Amygdala (tissue), 56 donors: ENCODE results near the gene AUTS2.
"Not testable (repeated sequence)": the region's sequence is repeated elsewhere in the genome, so short reads cannot be mapped to it uniquely, and the experiment has no call there.

Experiments
- DNase-seq, 56 donors: peaks; one replicate each; lab custom pipeline; 2025; lab: John Stamatoyannopoulos, UW

The AUTS2 gene

DNA sequence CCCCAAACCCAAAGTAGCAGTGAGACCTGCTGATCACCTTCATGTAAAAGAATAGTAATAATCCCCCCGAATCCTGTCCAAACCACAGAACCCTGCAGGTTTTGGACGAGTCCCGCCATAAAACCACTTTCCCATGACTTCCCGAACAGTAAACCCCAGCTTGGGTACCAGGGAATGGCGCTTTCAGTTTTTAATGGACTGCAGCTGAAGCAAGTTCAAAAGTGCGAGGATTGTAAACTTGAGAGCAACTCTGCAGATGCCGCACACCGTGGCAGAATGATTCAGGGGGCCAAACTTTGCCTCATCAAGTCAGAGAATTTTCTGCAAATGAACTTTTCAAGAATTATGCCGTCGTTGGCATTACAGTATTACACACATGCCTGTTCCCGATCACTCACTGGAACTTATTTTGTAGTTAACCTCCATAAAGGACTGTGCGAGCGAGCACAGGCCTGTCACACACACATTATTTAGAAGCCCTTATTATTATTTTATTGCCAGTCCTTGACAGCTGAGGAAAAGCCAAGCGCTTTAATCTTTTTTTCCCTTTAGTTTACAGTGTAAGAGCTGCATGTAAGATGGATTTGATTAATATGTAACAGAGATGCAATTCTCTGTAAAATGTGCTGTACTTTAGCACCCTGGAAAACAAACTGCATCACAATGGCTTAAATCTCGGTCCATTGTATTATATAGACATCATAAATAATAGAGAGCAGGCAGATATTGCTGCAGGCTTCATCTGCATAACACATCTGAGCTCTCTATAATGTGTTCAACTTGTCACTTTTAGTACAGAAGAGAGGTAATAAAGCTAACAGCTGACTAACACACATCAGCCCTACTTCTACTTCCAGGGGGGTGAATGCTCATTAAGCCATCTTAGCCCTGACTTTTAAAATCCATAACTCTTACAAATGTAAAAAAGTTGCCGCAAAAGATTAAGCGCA, 1040.2 kb downstream of the AUTS2 start:
- no peak for DNase-seq

- DNase-seq, result no peak
Measured at GRCh38 chr7:70640266-70640833, 1042.1 kb downstream of the AUTS2 start.

DNA sequence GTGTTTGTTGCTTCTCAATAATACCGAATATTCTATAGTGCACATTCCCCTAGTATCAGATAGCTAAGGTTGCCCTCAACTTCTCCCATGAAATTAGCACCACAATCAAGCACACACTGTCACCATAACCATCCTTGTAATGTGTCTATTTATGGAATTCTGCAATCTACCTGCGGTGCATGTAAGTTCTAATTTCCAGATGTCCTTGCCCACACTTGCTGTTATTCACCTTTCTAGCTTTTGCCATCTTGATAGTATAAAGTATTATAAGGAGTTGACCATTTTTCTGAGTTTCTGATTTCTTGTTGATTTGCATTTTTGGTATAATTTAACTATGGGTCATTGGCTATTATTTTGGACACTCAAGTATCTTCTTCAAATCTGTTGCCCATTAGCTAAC, 1043.6 kb downstream of the AUTS2 start:
- DNase-seq, result no peak

DNA sequence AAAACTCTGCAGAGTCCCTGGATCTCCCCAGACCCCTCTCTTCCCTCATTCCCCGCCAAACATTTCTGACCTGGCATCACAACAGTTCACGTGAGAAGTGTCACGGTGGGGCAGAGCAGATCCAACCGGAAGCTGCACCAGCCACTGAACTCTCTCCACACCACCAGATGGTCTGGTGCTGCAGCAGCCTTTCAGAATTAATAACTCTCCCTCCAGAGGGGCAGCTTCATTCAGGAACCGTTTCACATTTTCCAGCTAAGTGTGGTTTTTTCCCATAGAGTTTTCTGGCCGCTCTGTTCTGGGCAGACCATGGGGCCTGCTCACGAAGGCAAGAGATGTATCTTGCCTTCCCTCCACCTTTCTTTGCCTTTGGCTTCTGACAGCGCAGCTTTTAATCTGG, 1047.0 kb downstream of the AUTS2 start:
- no peak for DNase-seq

GRCh38 chr7:70645876-70646351, 1047.6 kb downstream of the AUTS2 start:
- DNase-seq, result peak in 3 of 56 donors; percentile 4 to 13 (median 5)

GRCh38 chr7:70646536-70647248, 1048.4 kb downstream of the AUTS2 start:
- peak in 10 of 56 donors; percentile 7 to 48 (median 20) for DNase-seq

DNA sequence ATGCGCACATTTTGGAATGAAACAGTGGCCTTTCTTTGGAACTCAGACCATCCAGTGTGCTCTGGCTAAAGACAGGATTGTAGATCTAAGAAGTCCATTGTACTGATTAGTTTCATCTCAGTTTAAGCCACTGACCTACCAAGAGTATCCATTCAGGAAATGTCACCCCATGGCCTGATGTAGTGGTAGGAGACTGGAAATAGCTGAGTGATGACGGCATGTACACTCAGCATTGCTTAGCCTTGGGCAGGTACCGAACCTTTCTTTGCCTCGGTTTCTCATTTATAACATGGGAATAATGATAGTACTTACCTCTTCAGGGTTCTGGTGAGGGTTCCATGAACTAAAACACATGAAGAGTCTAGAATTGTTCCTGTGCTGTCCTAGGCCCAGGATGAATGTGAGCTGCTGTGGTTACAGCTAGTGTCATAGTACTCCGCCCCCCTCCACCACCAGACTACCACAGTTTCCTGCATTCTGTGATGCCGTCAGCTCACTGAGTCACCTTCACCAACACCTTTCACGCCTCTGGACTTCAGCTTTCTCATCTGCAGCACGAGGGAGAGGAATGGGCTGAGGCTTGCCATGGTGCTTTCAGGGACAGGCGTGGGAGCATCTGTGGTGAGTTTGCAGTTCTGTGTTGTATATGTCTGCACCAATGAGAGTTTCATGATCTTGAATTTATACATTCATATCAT, 1049.7 kb downstream of the AUTS2 start:
- DNase-seq, result no peak

DNA sequence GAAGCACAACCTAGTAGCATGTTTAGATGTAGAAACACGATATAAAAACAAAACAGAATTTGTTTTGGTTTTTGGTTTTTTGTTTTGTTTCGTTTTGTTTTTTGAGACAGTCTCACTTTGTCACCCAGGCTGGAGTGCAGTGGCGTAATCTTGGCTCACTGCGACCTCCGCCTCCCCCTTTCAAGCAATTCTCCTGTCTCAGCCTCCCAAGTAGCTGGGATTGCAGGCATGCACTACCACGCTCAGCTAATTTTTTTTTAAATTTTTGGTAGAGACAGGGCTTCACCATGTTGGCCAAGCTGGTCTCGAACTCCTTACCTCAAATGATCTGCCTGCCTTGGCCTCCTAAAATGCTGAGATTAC, 1050.2 kb downstream of the AUTS2 start:
- DNase-seq, result not testable (repeated sequence)

- no peak for DNase-seq
Measured at GRCh38 chr7:70649323-70649722, 1051.0 kb downstream of the AUTS2 start.

DNA sequence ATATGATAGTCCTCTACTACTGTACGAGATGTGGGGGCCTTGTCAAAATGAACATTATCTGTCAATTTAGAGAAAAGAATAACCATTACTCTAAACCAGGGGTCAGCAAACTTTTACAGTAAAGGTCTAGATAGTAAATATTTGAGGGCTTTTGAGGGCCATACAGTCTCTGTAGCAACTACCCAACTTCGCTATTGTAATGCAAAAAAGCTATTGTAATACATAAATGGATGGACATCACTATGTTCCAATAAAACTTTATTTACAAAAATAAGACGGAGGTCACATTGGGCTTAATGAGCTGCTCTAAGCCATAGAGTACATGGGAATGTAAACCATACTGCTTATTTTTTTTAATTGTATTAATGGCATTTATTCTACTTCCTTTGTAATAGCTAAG, 1055.9 kb downstream of the AUTS2 start:
- DNase-seq, result no peak

DNA sequence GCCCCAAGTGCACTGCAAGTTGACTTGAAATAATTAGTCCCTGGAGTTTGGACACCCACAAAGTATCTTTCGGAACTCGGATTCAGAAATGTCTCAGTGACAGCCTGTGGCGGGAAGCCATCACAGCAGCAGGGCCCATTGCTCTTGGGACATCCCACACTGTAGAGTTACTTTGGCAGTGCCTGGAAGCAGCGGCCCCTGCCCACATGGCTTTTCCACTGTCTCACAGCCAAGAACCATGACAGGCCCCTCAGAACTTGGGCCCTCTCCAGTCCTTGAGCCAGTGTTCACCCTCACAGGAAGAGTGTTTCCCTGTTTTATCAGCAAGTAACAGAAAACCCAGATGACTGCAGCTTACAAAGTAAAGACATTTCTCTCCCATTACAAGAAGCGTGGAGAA, 1056.7 kb downstream of the AUTS2 start:
- DNase-seq, result peak in 20 of 56 donors; percentile 5 to 41 (median 15)

DNA sequence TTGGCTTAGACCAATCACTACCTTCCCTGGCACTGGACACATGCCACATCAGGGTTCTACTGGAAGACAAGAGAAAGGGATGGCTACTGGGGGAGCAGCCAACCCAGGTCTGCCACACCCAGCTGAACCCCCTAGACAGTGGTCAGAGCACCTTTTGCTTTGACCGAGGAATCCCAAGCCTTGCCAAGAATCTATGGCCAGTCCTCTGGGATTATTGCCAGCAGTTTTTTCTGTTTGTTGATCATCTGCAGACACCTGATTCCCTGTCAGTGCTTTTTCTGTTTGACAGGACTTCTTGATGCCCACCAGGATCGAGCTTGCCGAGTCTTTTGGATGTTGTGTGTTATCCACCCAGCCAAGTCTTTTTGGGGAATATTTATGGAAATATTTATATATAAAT, 1057.4 kb downstream of the AUTS2 start:
- no peak for DNase-seq

DNA sequence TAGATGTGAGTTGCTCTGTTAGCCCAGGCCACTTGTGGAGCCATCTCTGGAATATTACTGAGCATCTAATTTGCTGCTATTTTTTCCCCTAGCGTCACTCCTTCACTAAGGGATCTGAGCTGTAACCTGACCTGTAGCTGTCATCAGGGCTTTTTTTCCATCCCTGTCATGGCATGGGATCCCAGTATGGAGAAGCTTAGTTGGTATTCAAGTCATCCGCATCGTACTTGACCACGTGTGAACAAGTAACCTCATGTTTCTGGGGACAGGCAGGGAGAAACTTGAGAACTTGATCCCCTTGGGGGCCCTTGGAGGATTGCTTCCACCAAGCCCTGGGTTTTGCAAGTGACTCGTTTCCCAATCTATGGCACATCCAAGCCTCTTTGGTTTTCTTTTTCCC, 1059.3 kb downstream of the AUTS2 start:
- no peak for DNase-seq

GRCh38 chr7:70657989-70658632, 1059.8 kb downstream of the AUTS2 start:
- no peak for DNase-seq

GRCh38 chr7:70659263-70659662, 1061.0 kb downstream of the AUTS2 start:
- DNase-seq, result no peak

DNA sequence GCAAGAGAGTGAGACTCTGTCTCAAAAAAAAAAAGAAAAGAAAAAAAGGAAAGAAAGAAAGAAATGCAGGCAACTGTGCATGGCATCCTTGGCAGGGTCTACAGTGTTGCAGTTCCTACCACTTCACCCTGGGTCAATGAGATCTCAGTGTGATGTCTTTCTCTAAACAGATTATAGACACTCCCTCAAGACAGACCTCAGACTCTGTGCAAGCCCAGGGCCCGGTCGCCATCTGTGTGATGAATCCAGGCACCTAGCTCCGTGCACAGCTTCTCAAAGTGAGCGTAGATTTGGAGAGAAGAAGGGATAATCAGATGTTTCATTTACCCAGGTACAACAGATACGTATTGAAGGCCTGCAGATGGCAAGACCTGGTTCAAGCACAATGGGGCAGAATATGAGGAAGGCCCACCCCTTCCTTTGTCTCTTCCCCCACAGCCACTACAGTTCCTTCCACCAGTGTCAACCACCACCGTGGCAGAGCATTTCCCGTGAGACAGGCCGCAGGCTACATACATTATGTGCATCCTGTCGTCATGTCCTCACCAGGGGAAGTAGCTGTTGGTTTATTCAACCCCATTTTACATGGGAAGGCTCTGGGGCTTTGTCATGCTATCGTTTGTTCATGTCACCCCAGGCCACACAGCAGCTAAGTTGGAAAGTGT, 1062.0 kb downstream of the AUTS2 start:
- no peak for DNase-seq

DNA sequence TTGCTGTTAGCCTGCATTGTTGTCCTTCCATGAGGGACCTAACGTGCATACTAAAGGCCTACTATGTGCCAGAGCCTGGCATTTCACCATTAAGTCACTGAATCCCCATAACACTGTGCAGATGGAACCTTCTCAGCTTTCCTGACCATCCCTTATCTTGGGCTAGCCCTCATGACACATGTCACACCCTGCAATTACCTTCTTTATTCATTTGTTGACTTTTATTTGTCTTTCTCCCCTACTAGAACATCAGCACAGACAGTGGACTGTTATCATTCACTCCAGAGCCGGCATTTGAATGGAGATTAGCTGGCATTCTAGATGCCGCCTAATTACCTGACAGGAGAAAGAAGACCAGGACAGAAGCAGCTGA, 1062.5 kb downstream of the AUTS2 start:
- DNase-seq, result no peak

DNA sequence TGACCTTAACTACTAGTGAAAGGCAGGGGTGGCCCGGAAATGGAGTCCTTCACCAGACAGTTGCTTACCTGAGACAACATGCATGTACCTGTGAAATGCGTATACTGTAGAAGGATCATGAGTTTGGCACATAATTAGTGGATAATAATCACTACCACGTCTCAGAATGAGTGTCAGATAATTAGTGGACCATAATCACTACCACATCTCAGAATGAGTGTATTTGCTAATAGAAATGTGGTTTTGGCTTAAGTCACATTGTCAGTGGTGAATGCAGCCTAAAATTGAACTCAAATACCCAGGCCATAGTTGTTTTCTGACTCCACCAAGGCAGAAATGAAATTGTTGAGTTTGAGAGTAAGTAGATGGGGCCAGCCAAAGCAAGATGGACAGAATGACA, 1065.4 kb downstream of the AUTS2 start:
- DNase-seq, result no peak

DNA sequence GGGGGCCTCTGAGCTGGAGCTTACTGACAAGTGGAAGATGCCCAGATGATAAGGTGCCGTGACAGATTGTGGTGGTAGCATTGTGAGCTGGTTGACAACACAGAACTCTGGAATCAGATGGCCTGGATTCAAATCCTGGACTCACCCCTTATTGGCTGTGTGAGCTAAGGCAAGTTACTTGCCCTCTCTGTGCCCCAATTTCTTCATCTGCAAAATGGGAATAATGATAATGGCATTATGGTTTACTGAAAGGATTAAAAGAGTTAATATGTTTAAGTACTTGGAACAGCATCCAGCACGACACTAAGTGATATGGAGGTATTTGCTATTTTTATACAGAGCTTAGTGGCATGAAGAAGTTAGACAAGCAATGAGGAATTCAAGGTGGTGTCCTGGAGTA, 1067.7 kb downstream of the AUTS2 start:
- DNase-seq, result no peak

DNA sequence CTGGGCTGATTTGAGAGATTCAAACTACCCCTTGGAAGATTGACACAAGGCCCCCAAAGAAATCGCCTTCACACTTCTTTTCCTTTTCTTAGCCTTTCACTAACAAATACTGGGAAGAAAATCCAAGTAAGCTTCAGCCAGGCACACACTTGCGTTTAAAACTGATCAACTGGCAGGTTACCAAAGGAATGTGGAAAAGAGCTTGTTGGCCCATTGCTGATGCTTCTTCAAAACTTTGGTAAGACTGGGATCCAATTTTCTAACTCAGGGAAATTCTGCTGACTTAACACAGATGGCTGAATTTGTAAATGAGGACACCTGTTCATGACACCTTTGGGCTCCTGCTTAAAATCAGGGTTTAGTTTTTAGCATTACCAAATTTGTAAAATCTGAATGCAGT, 1069.1 kb downstream of the AUTS2 start:
- no peak for DNase-seq
